IMR-90 (cell line): ENCODE results near the gene KRT36. TPM values are rescaled to one million over a fixed set of nuclear protein-coding genes. Genes with fewer than 3 reads are reported as not detected.

ENCODE experiments used
- ATAC-seq: fragments of 200-7000 bp; cut with Tn5 transposase; 2 replicates; pipeline ENCODE4 v1.9.1; 2020; ENCODE audit warnings: low read depth, mild to moderate bottlenecking, moderate library complexity
- BruUV-seq: library from RNA; stranded (reverse); fragments of 400-500 nt; replicated peaks from 2 replicates; lab custom pipeline; 2021; lab: Mats Ljungman, UMichigan
- CTCF ChIA-PET: fragments of 300-600 bp; formaldehyde crosslinking; extraction: SDS; loops from one replicate; lab custom pipeline; 2021; ENCODE audit warnings: antibody characterized with exemption; lab: Yijun Ruan, JAX
- POLR2A ChIA-PET: fragments of 300-600 bp; sonication (Branson Sonifier 250); formaldehyde crosslinking; loops from one replicate; lab custom pipeline; 2022; ENCODE audit warnings: antibody characterized with exemption; ENCODE audit not compliant: unreplicated experiment; lab: Charles Lee
- DNase-seq: peaks from one replicate; pipeline ENCODE4 v3.0.0; 2013
- H2AFZ ChIP-seq: replicated peaks from 2 replicates; pipeline ENCODE3; 2013; ENCODE audit warnings: low read length, mild to moderate bottlenecking; ENCODE audit not compliant: poor library complexity
- H2AK5ac ChIP-seq: 2 replicates; pipeline ENCODE4 v1.6.1; 2013; ENCODE audit warnings: low read depth, low read length, inconsistent platforms
- H2AK9ac ChIP-seq: replicated peaks from 2 replicates; pipeline ENCODE3; 2013; ENCODE audit warnings: mild to moderate bottlenecking, low read depth, low read length, moderate library complexity; ENCODE audit not compliant: poor library complexity
- H2BK120ac ChIP-seq: 2 replicates; pipeline ENCODE4 v1.6.1; 2013; ENCODE audit warnings: low read depth, low read length, inconsistent platforms
- H2BK15ac ChIP-seq: 3 replicates; pipeline ENCODE4 v1.6.1; 2013; ENCODE audit warnings: low read depth, low read length, inconsistent platforms
- H2BK20ac ChIP-seq: 2 replicates; pipeline ENCODE4 v1.6.1; 2013; ENCODE audit warnings: low read depth, mild to moderate bottlenecking, inconsistent platforms, low read length, moderate library complexity
- H2BK5ac ChIP-seq: 2 replicates; pipeline ENCODE4 v1.6.1; 2013; ENCODE audit warnings: mild to moderate bottlenecking, low read depth, low read length, inconsistent platforms; ENCODE audit not compliant: poor library complexity, severe bottlenecking
- H3K14ac ChIP-seq: replicated peaks from 2 replicates; pipeline ENCODE4 v1.6.1; 2013; ENCODE audit warnings: low read depth, low read length, inconsistent platforms
- H3K18ac ChIP-seq: 2 replicates; pipeline ENCODE4 v1.6.1; 2013; ENCODE audit warnings: low read depth, low read length, control low read depth
- H3K23ac ChIP-seq: 2 replicates; pipeline ENCODE4 v1.6.1; 2013; ENCODE audit warnings: low read depth, low read length, inconsistent platforms
- H3K27ac ChIP-seq: 2 replicates; pipeline ENCODE4 v1.5.1; 2013; ENCODE audit warnings: mild to moderate bottlenecking, control low read depth, low read length; ENCODE audit not compliant: insufficient read depth
- H3K27me3 ChIP-seq: 2 replicates; pipeline ENCODE4 v1.6.1; 2013; ENCODE audit warnings: low read length; ENCODE audit not compliant: control insufficient read depth, insufficient read depth
- H3K36me3 ChIP-seq: 2 replicates; pipeline ENCODE4 v1.6.1; 2013; ENCODE audit warnings: low read length, mixed read lengths; ENCODE audit not compliant: control insufficient read depth, insufficient read depth
- H3K4ac ChIP-seq: 2 replicates; pipeline ENCODE4 v1.6.1; 2013; ENCODE audit warnings: low read depth, low read length, inconsistent platforms
- H3K4me1 ChIP-seq: 2 replicates; pipeline ENCODE4 v1.6.1; 2013; ENCODE audit warnings: low read length, mixed read lengths; ENCODE audit not compliant: control insufficient read depth, insufficient read depth
- H3K4me2 ChIP-seq: 2 replicates; pipeline ENCODE4 v1.6.1; 2013; ENCODE audit warnings: low read depth, mild to moderate bottlenecking, control low read depth, low read length, moderate library complexity
- H3K4me3 ChIP-seq: 2 replicates; pipeline ENCODE4 v1.5.1; 2013; ENCODE audit warnings: low read depth, mild to moderate bottlenecking, control low read depth, low read length, moderate library complexity; ENCODE audit not compliant: insufficient read depth
- H3K56ac ChIP-seq: 2 replicates; pipeline ENCODE4 v1.6.1; 2013; ENCODE audit warnings: low read length, inconsistent platforms; ENCODE audit not compliant: insufficient read depth; ENCODE audit errors: extremely low read depth
- H3K79me1 ChIP-seq, 2 experiments: 2 replicates each; pipeline ENCODE4 v1.6.1; 2013; ENCODE audit warnings: low read length in 2 of 2, inconsistent platforms in 1 of 2, low read depth in 1 of 2
- H3K9ac ChIP-seq: 2 replicates; pipeline ENCODE4 v1.6.1; 2013; ENCODE audit warnings: low read depth, low read length, control low read depth
- H3K9me1 ChIP-seq: 2 replicates; pipeline ENCODE4 v1.6.1; 2013; ENCODE audit warnings: low read length, inconsistent platforms; ENCODE audit not compliant: insufficient read depth
- H3K9me3 ChIP-seq: 2 replicates; pipeline ENCODE4 v1.6.1; 2013; ENCODE audit warnings: low read length; ENCODE audit not compliant: control insufficient read depth, insufficient read depth
- H4K20me1 ChIP-seq: 2 replicates; pipeline ENCODE4 v1.6.1; 2013; ENCODE audit warnings: low read length, inconsistent platforms; ENCODE audit not compliant: insufficient read depth
- H4K5ac ChIP-seq: 2 replicates; pipeline ENCODE4 v1.6.1; 2013; ENCODE audit warnings: mild to moderate bottlenecking, low read depth, low read length, control low read depth
- H4K8ac ChIP-seq, 2 experiments: 2 replicates each; pipeline ENCODE4 v1.6.1; 2013; ENCODE audit warnings: low read depth in 2 of 2, low read length in 2 of 2, control low read depth in 1 of 2, inconsistent platforms in 1 of 2
- H4K91ac ChIP-seq: 2 replicates; pipeline ENCODE4 v1.6.1; 2013; ENCODE audit warnings: low read depth, low read length, inconsistent platforms; ENCODE audit not compliant: insufficient read depth
- CHD1 ChIP-seq: IDR thresholded peaks from 2 replicates; pipeline ENCODE4 v1.6.1; 2012; ENCODE audit warnings: low read depth, low read length, improper control_type of control experiment
- FOS ChIP-seq: fragments of 150-350 bp; IDR thresholded peaks from 2 replicates; pipeline ENCODE4 v1.6.1; 2016; ENCODE audit warnings: low read depth, low read length
- WGBS, 2 experiments: methylation state at CpG; one replicate each; pipeline versions ENCODE4 v1.1.5 to v1.1.7; 2013; ENCODE audit warnings: missing lambda C conversion rate in 2 of 2; ENCODE audit not compliant: insufficient read length in 1 of 2; ENCODE audit errors: extremely low coverage in 2 of 2; 5-methylcytosine and 5-hydroxymethylcytosine counted together
- dilution Hi-C: fragments of 300-500 bp; cut with HindIII; formaldehyde crosslinking; loops from one replicate; pipeline ENCODE4 v1.14.3; 2018; ENCODE audit warnings: low sequenced_read_pairs; ENCODE audit not compliant: unreplicated experiment
- in situ Hi-C: fragments of 300-500 bp; cut with MboI; formaldehyde crosslinking; loops from 3 replicates; pipeline ENCODE4 v1.14.3; 2019; ENCODE audit warnings: low sequenced_read_pairs, inconsistent platforms, mixed read lengths
- intact Hi-C: fragments of 100-400 bp; cut with micrococcal nuclease; formaldehyde crosslinking; loops from 2 replicates; pipeline ENCODE4 v1.10.0; 2022
- polyA plus RNA-seq, 3 experiments: library from polyadenylated mRNA; depleted of rRNA; stranded (reverse); fragments of >200 nt; gene quantifications; 2 replicates each; pipeline ENCODE4 v1.2.3, GENCODE V29; 2012; ENCODE audit warnings: low replicate concordance in 1 of 3
- total RNA-seq: library from RNA; depleted of rRNA; stranded (reverse); fragments of >200 nt; gene quantifications from 2 replicates; pipeline ENCODE4 v1.2.3, GENCODE V29; 2012

KRT36 gene
- total and polyA plus RNA-seq, 2 of the 4 experiments (the other 2 are of a cell fraction) = not detected

- H3K56ac ChIP-seq = no peak within 1 kb of the TSS
- no TSS peak for BruUV-seq
- ATAC-seq = no peak
- no peak within 1 kb of the TSS for H2BK5ac ChIP-seq
- no peak within 1 kb of the TSS for H4K5ac ChIP-seq
- no peak within 1 kb of the TSS for H3K14ac ChIP-seq
- 0 out of 2 replicates have a peak within 1 kb of the TSS, but pooled peaks have one; percentile 1 for H2AK5ac ChIP-seq
- H3K18ac ChIP-seq = no peak within 1 kb of the TSS; the same call in 1 of the 2 replicates
- H3K4me3 ChIP-seq = no peak within 1 kb of the TSS
- no peak within 1 kb of the TSS for H2BK15ac ChIP-seq
- no peak within 1 kb of the TSS for H2AK9ac ChIP-seq
- in situ Hi-C loops = no loop called here
- H3K4me2 ChIP-seq = no peak within 1 kb of the TSS
- H3K9me1 ChIP-seq = no peaks in the 10 kb centered on the region
- H3K36me3 ChIP-seq = no peaks in the 10 kb centered on the region
- dilution Hi-C loops = no loop called here
- no peaks in the 10 kb centered on the region for H3K79me1 ChIP-seq
- peaks cover 24% of the 10 kb centered on the region for H3K27me3 ChIP-seq
- H3K23ac ChIP-seq = no peak within 1 kb of the TSS
- TF ChIP-seq FOS = no peak
- TF ChIP-seq CHD1 = no peak
- no peak within 1 kb of the TSS for H4K91ac ChIP-seq
- intact Hi-C loops = no loop called here
- 100% methylated on average over 1 of the region's 14 CpGs; no CpG with 5 or more reads in 1 of the 2 experiments for WGBS, 2 experiments
- H2BK120ac ChIP-seq = no peak within 1 kb of the TSS
- H2AFZ ChIP-seq = no peak within 1 kb of the TSS
- POLR2A ChIA-PET = no interaction called here
- H4K20me1 ChIP-seq = no peaks in the 10 kb centered on the region; the same call in 1 of the 2 replicates
- no peak within 1 kb of the TSS for H4K8ac ChIP-seq
- CTCF ChIA-PET = no interaction called here
- no peak for DNase-seq
- H3K27ac ChIP-seq = no peak within 1 kb of the TSS
- no peak within 1 kb of the TSS for H2BK20ac ChIP-seq
- peaks cover 8% of the 10 kb centered on the region for H3K4me1 ChIP-seq
- no peak within 1 kb of the TSS for H3K4ac ChIP-seq
- peaks cover 16% of the 10 kb centered on the region for H3K9me3 ChIP-seq
- H3K9ac ChIP-seq = no peak within 1 kb of the TSS
Observed at GRCh38 chr17:41466988-41467387, 22.7 kb downstream of the KRT36 start, which contains the start of gene KRT32. Gene KRT32, minus strand, starts transcription at chr17:41467386. Its CDS starts 61 bp downstream, at chr17:41467325.
